ENCODE data around the gene PIH1D2.

- TF ChIP-seq CTCF (tag by site-specific recombination; IDR thresholded peaks at IDR 0.05): peak; percentile 60; the same call in 1 of the 2 replicates
- no peak for TF ChIP-seq PRDM1 (tag by site-specific recombination; IDR thresholded peaks at IDR 0.05)
- no peak for TF ChIP-seq PRDM6 (tag by site-specific recombination; IDR thresholded peaks at IDR 0.05)
- peak; percentile 13 for TF ChIP-seq ZBTB26 (tag by site-specific recombination; optimal IDR thresholded peaks at IDR 0.05)
- TF ChIP-seq BCL11A (tag by site-specific recombination; IDR thresholded peaks at IDR 0.05; ENCODE audit: low read depth): no peak
- peak; percentile 92 for TF ChIP-seq ZNF561 (tag by site-specific recombination; IDR thresholded peaks at IDR 0.05; ENCODE audit: borderline replicate concordance)
- TF ChIP-seq ZNF184 (tag by site-specific recombination; IDR thresholded peaks at IDR 0.05): peak; percentile 87; the same call in 1 of the 2 replicates
- 0 out of 2 replicates have a peak, but pooled peaks have one; percentile 22 for TF ChIP-seq ZSCAN5A (tag by site-specific recombination; IDR thresholded peaks at IDR 0.05)
- TF ChIP-seq ZNF2 (tag by site-specific recombination; IDR thresholded peaks at IDR 0.05): peak; percentile 94
- TF ChIP-seq ZFHX2 (tag by site-specific recombination; conservative IDR thresholded peaks at IDR 0.05): no peak
- TF ChIP-seq ZNF274 (IDR thresholded peaks at IDR 0.05; ENCODE audit: low read length): no peak
- no peak for TF ChIP-seq ZNF274 (tag by site-specific recombination; IDR thresholded peaks at IDR 0.05; ENCODE audit: borderline replicate concordance)
- peak; percentile 45 for TF ChIP-seq ZBTB8A (tag by site-specific recombination; IDR thresholded peaks at IDR 0.05)
- TF ChIP-seq ZNF488 (tag by site-specific recombination; IDR thresholded peaks at IDR 0.05): no peak
- TF ChIP-seq REST (tag by site-specific recombination; IDR thresholded peaks at IDR 0.05): peak; percentile 16; the same call in 1 of the 2 replicates
These were observed at the start of gene PIH1D2, which contains the start of gene NKAPD1 for GRCh38 chr11:112073941-112074811.
